Colonic mucosa (tissue), 4 donors: Measurements from ENCODE around the gene DPAGT1. TPM values are rescaled to one million over a fixed set of nuclear protein-coding genes. Genes with fewer than 3 reads are reported as not detected.

ENCODE experiments used
- DNase-seq: peaks from one replicate; pipeline ENCODE4 v3.0.0-alpha.2; 2020
- H3K27ac ChIP-seq: fragments of 200-600 bp; one replicate; pipeline ENCODE4 v1.8.0; 2021
- H3K27me3 ChIP-seq: fragments of 200-600 bp; one replicate; pipeline ENCODE4 v1.8.0; 2021
- H3K36me3 ChIP-seq: fragments of 200-600 bp; one replicate; pipeline ENCODE4 v1.8.0; 2021
- H3K4me1 ChIP-seq: fragments of 200-600 bp; one replicate; pipeline ENCODE4 v1.8.0; 2021; ENCODE audit warnings: mild to moderate bottlenecking
- H3K4me3 ChIP-seq: fragments of 200-600 bp; one replicate; pipeline ENCODE4 v1.8.0; 2021
- H3K9ac ChIP-seq, 2 donors: one replicate each; pipeline ENCODE4 v1.7.0; 2013; ENCODE audit warnings: control low read depth in 2 of 2, low read depth in 2 of 2, low read length in 2 of 2
- H3K9me3 ChIP-seq: fragments of 200-600 bp; one replicate; pipeline ENCODE4 v1.8.0; 2021
- intact Hi-C: fragments of 100-400 bp; cut with DNase I; formaldehyde crosslinking; loops from one replicate; pipeline ENCODE4 v1.14.1; 2022
- total RNA-seq, 2 donors: library from RNA; stranded (reverse); fragmentation: NEBNext Ultra II Directional in 1 of 2; extraction: Animal tissue kit (Norgen Biotek cat#: 25700) in 1 of 2; gene quantifications; one replicate each; pipeline ENCODE4 v1.2.1, GENCODE V29; 2021
- TF ChIP-seq, protein P1 (sequence below): fragments of 200-600 bp; IDR thresholded peaks from one replicate; pipeline ENCODE4 v1.8.0; 2022; ENCODE audit warnings: antibody characterized with exemption, mild to moderate bottlenecking
- donor health status: healthy.
- donor health status: DM: no; HTN: no; CAD: no.
- donor health status: DM: no; HTN: no; CAD: no.

The DPAGT1 gene
- total RNA-seq, 2 donors from 2014 or later: 39.4 to 104 TPM

DNA sequence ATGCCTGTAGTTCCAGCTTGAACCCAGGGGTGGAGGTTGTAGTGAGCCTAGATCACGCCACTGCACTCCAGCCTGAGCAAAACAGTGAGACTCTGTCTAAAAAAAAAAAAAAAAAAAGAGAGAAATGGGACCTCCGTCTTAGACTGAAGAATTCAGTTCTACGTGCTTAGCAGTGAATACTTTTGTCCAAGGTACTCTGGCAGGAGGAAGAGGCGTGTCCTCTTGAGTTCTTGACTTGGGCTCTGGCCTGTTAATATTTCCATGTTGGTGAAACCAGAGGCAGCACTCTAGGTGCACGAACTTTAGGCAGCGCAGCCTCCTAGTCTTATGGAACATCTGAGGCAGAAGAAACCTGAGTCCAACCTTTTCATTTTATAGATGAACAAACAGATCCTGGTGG, 14.5 kb downstream of the DPAGT1 start:
- intact Hi-C loops: no loop called here

DNA sequence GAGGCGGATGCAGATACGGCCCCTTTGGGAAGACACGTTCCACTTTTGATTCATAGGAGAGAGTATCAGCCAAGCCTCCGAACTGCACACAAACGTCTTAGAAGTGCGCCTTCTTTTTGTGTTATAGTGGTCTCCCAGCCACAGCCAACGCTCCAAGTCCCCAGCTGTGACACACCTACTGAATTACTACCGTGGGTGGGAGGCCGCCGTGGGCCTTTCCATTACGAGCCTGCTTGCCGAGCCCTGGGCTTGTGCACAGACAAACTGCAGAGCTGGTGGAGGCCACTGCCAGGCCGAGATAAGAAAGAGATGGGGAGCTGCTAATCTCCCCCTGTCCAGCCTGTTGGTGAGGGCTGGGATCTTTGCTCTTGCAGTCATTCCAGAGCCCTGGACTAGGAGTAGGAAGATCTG, 16.2 kb downstream of the DPAGT1 start:
- H3K27ac ChIP-seq: peak overlapping the region; percentile 77
- H3K27me3 ChIP-seq: no peaks in the 10 kb centered on the region
- no peaks in the 10 kb centered on the region for H3K9me3 ChIP-seq
- intact Hi-C loops: no loop called here
- peak overlapping the region; percentile 68 to 88 for H3K9ac ChIP-seq
- peak overlapping the region; percentile 57 for H3K4me3 ChIP-seq
- peak; percentile 33 for DNase-seq
- H3K36me3 ChIP-seq: no peaks in the 10 kb centered on the region
- TF ChIP-seq, protein P1, sequence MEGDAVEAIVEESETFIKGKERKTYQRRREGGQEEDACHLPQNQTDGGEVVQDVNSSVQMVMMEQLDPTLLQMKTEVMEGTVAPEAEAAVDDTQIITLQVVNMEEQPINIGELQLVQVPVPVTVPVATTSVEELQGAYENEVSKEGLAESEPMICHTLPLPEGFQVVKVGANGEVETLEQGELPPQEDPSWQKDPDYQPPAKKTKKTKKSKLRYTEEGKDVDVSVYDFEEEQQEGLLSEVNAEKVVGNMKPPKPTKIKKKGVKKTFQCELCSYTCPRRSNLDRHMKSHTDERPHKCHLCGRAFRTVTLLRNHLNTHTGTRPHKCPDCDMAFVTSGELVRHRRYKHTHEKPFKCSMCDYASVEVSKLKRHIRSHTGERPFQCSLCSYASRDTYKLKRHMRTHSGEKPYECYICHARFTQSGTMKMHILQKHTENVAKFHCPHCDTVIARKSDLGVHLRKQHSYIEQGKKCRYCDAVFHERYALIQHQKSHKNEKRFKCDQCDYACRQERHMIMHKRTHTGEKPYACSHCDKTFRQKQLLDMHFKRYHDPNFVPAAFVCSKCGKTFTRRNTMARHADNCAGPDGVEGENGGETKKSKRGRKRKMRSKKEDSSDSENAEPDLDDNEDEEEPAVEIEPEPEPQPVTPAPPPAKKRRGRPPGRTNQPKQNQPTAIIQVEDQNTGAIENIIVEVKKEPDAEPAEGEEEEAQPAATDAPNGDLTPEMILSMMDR: no peak
- peaks cover 7% of the 10 kb centered on the region for H3K4me1 ChIP-seq

More for the DNA sequence above, 14.5 kb downstream of the DPAGT1 start:
- Histone ChIP-seq H3K4me3 (no peak overlapping the region), H3K9ac (no peak overlapping the region), H3K9me3 (no peaks in the 10 kb centered on the region), H3K27me3 (no peaks in the 10 kb centered on the region), H3K36me3 (no peaks in the 10 kb centered on the region), H3K4me1 (peaks cover 7% of the 10 kb centered on the region), H3K27ac (no peak overlapping the region)
- no peak for DNase-seq
- TF ChIP-seq, protein P1: no peak

DNA sequence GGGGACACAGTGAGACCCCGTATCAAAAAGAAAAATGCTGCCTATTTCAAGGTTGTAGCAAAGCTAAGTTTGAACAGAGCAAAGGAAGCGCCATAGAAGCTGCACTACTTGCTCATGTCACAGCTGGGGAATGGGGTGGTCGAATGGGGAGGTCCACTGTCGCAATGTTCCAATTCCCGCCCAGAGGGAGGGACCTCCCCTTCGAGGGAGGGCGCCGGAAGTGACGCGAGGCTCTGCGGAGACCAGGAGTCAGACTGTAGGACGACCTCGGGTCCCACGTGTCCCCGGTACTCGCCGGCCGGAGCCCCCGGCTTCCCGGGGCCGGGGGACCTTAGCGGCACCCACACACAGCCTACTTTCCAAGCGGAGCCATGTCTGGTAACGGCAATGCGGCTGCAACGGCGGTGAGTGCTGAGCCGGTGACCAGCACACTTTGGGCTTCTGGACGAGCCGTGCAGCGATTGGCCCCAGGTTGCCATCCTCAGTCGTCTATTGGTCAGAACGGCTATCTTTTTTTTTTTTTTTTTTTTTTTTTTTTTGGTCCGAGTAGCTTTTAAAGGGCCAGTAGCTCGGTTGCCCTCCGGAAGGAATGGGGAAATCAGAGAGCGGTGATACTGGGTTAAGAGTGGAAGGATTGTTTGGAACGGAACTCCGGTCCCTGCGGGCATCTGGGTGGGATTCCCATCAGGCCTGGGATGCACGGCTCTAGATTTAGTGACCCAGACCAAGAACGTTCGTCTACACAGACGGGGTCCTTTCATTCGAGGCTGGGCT, 16.8 kb downstream of the DPAGT1 start, which contains the start of gene HMBS:
HMBS (plus strand) TSS at position 219 of the 774 bp plus-strand sequence; CDS start at position 372, 153 bp downstream.
- Histone ChIP-seq H3K4me3 (peak within 1 kb of the TSS; percentile 57), H3K27ac (peak within 1 kb of the TSS; percentile 77), H3K4me1 (peaks cover 7% of the 10 kb centered on the region), H3K36me3 (no peaks in the 10 kb centered on the region), H3K9me3 (no peaks in the 10 kb centered on the region), H3K9ac (peak within 1 kb of the TSS; percentile 68 to 88), H3K27me3 (no peaks in the 10 kb centered on the region)
- intact Hi-C loops: no loop called here
- DNase-seq: peak; percentile 95
- TF ChIP-seq, protein P1: no peak

DNA sequence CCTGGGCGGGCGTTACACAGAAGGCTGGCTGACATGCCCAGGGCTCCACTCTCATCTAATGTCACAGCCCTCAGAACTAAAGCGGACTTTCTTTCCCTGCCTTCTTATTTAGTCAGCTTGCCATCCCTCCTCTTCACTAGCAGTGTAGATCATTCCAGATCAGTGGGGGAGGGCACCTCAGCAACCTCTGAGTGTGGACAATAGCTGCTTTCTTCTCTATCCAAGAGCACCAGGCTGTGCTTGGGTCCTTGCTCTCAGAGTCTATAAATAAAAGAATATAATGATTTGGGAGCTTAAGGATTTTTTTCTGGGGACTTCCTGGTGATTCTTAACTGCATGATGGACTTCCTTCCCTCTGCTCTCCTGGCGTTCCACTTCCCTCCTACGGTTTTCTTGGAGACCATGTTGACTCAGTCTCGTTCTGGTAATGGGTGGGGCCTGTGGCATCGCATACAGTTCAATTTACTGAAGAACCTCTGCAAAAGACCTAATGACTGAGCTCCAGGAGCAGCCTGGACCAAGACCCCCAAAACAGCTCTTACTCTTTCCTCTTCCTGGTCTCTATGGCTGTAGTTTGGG, 19.9 kb downstream of the DPAGT1 start:
- intact Hi-C loops: no loop called here
- TF ChIP-seq, protein P1: no peak
- Histone ChIP-seq H3K4me1 (peaks cover 7% of the 10 kb centered on the region), H3K4me3 (no peak overlapping the region), H3K9ac (no peak overlapping the region), H3K27me3 (no peaks in the 10 kb centered on the region), H3K9me3 (no peaks in the 10 kb centered on the region), H3K36me3 (peaks cover 7% of the 10 kb centered on the region), H3K27ac (no peak overlapping the region)
- no peak for DNase-seq

DNA sequence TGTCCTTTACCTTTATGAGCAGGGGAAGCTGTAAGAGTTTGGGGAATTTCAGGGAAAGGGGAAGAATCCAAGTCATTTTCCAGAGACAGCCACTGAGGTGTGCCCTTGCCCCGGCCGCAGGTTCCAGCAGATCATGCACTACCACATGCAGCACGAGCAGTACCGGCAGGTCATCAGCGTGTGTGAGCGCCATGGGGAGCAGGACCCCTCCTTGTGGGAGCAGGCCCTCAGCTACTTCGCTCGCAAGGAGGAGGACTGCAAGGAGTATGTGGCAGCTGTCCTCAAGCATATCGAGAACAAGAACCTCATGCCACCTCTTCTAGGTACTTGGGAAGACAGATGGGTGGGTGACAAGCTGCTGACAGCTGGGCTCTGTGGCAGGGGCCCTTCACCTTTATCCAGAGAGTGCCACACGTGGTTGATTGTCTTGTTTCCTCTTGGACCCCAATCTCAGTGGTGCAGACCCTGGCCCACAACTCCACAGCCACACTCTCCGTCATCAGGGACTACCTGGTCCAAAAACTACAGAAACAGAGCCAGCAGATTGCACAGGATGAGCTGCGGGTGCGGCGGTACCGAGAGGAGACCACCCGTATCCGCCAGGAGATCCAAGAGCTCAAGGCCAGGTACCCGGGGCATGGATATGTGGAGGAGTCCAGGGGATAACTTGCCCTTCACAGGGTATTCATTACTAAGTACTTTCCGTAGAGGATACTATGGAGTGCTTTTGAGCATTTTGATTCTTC, 22.8 kb downstream of the DPAGT1 start:
- H3K9ac ChIP-seq: no peak overlapping the region
- no peak overlapping the region for H3K27ac ChIP-seq
- peaks cover 20% of the 10 kb centered on the region for H3K36me3 ChIP-seq
- H3K27me3 ChIP-seq: no peaks in the 10 kb centered on the region
- no peak overlapping the region for H3K4me3 ChIP-seq
- TF ChIP-seq, protein P1: no peak
- intact Hi-C loops: no loop called here
- peaks cover under 1% of the 10 kb centered on the region for H3K4me1 ChIP-seq
- H3K9me3 ChIP-seq: no peaks in the 10 kb centered on the region
- no peak for DNase-seq
